NCI-H345 (cell line): Measurements from ENCODE around the gene GAGE10.
"Not testable (repeated sequence)": the region's sequence is repeated elsewhere in the genome, so short reads cannot be mapped to it uniquely, and the experiment has no call there.

ENCODE experiments used
- DNase-seq: peaks from one replicate; lab custom pipeline; 2025; lab: John Stamatoyannopoulos, UW

Gene GAGE10

DNA sequence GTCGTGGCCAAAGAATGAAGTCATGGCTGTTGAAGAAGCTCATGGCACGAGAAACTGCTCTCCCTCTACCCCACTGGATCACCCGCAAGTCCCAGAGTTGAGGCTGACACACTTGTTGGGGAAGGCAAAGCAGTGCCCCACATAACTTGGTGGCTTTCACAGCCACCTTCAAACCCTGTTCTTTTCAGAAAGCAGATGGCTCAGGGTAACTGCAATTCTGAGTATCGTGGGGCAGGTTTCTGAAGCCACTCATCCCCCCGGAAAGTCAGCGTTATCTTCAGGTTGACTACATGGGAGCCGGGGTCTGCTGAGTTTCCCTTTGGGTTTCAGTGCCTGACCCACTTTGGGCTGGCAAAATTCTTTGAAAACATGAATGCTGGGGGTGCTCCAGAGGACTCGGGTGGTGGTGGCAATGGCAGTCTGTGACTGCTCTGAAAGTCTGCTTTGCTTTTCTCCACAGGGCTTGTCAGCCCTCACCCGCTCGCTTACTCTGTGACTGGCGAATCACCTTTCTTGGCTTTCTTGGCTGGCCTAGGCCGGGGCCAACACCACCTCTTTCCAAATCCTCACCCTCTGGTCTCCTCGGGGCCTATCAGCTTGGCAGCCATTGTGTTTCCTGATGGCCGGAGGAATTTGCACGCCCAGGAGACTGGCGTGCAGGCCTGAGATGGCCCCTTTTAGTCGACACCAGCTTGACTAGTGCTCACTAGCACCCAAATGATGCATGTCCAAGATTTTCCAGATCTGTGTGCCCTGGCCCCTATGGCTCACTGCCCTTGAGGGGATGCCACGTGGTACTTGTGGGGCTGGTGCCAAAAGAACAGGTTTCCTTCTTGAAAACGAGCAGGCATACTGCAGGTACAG, 26.5 kb upstream of the GAGE10 start:
- no peak for DNase-seq

DNA sequence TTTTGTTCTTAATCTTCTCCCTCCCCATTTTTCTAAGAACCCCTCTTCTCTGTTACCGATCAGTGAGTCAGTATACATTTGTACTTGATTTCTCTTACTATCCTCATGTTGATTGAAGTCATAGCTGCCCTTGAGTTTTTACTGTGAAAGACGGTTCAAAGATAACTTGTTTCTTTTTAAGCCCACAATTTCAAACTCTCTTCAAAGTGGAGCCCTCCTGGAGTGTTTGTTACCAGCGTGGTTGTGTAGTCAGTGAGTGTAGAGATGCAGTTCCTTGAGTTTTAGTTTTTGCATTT, 26.0 kb upstream of the GAGE10 start:
- DNase-seq: no peak

DNA sequence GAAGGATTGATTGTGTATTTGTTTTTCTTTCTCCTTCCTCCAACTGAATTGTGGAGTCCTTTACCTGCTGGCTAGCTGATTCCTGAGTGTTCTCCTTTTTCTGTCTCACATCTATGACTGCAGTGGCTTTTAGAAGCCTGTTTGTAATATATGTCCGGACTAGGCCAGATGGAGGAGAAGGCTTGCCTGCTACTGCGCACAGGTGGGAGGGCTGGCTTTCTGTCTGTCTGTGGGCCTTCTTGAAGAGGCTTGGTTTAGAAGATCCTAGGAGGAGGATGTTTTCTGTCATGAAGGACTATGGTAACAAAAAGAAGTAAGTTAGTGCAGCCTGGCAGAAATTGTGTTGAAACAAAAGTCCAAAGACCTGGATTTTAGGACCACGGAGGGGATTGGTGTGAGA, 25.4 kb upstream of the GAGE10 start:
- no peak for DNase-seq

DNA sequence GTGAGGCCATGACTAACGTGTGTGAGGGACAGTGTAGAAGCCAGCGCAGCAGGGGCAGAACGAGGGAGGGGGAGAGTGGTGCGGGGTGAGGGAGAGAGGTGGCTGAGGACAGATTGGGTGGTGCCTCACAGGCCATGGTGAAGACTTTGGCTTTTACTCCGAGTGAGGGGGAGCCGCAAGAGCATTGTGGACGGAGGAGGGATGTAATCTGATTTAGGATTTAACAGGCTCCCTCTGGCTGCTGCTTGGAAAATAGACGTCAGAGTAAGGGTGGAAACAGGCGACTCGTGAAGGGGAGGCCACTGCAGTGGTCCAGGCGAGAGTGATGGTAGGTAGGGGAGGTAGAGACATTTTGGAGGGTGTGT, 20.8 kb upstream of the GAGE10 start:
- no peak for DNase-seq

DNA sequence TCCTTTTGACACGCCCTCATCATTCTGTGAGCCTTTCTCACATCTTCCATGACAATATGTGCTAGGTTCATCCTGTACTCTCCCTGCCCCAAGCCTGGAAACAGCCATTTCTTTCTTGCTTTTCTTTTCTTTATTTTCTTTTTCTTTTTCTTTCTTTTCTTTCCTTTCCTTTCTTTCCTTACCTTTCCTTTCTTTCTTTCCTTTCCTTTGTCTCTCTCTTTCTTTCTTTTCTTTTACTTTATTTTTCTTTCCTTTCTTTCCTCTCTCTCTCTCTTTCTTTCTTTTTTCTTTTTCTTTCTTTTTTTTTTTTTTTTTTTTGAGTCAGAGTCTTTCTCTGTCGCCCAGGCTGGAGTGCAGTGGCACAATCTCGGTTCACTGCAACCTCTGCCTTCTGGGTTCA, 19.2 kb upstream of the GAGE10 start:
- no peak for DNase-seq

DNA sequence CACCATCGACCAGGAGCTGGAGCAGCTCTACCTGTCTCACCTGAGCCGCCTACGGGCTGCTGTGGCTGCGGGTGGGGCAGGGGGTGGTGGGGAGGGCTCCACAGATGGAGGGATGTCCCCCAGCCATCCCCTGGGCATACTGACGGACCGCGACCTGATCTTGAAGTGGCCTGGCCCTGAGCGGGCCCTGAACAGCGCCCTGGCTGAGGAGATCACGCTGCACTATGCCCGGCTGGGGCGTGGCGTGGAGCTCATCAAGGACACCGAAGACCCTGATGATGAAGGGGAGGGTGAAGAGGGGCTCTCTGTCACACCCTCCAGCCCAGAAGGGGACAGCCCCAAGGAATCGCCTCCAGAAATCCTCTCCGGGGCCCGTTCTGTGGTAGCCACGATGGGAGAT, 17.3 kb upstream of the GAGE10 start:
- DNase-seq: no peak

DNA sequence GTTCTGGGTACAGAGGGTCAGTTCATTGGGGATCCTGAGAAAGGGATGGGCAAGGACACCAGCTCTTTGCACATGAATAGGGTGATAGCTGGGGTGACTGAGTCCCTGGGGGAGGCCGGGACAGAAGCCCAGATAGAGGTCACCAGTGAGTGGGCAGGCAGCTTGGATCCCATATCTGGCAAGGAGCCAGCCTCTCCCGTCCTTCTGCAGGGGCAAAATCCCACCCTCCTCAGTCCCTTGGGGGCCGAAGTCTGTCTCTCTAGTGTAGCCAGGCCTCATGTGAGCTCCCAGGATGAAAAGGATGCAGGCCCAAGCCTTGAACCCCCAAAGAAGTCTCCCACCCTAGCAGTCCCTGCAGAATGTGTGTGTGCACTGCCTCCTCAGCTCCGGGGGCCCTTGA, 16.9 kb upstream of the GAGE10 start:
- no peak for DNase-seq

DNA sequence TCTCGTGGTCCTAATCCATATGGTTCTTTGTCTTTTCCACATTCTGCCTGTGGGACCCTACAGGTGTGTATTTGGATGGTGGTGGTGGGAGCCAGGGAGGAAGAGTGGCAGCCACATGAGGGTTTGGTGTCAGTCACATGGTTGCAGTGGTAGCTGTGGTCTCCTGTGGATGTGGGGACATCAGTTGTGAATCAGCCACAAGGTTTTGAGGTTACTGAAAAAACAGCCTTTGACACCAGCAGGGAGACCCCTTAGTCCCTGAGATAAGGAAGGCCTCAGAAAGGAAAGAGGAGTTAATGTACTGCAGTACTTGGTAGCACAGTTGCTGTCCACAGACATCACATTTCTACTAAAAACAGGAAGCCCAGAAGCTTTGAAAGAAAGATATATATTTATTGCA, 15.8 kb upstream of the GAGE10 start:
- no peak for DNase-seq

DNA sequence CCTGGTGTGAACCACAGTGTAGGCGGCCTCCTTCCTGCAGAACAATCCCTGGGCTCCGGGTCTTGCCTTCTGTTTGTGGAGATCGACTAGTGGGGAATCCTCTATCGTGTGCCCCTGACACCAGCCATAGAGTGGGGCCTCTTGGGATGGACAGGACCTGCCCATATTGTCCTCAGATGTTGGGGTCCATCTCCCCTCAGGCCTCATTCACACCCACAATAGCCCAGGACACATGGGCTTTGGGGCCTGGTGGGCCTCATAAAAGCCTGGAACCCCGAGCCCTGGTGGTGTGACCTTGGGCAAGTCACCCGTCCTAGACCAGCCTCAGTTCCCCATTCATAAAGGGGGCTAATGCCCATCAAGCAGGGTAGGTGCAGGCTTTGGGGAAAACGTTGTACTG, 13.2 kb upstream of the GAGE10 start:
- DNase-seq: no peak

DNA sequence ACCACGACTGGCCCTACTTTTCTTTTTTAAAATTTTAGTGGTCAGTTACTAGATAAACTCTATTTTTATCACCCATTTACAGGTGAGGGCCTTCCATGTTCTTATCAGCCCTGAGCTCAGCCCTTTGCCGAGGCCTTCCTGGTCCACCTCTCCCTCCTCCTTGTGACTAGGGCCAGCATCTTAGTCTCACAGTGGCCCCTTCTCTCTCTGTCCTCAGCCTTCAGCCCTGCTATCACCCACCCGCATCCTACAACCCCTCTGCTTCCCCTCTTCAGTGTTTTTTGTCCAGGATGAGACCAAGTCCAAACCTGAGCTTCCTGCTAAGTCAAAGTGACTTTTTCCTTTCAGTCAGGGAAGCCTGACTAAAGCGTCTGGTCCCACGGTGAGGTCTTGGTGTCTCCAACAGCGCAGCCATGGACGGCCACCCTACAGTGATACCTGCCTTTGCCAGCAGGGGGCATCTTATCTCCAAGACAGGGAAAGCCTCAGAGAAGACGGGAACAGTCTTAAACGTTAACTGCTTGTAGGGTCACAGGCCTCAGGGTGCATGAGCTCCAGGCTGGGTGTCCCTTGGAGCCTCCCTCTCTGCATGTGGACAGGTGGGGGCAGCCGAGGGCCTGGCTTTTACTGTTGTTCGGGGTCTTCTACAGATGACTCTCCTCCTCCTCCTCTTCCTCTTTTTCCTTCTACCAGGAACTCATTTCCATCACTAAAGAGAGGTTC, 11.7 kb upstream of the GAGE10 start:
- DNase-seq: peak; percentile 2

DNA sequence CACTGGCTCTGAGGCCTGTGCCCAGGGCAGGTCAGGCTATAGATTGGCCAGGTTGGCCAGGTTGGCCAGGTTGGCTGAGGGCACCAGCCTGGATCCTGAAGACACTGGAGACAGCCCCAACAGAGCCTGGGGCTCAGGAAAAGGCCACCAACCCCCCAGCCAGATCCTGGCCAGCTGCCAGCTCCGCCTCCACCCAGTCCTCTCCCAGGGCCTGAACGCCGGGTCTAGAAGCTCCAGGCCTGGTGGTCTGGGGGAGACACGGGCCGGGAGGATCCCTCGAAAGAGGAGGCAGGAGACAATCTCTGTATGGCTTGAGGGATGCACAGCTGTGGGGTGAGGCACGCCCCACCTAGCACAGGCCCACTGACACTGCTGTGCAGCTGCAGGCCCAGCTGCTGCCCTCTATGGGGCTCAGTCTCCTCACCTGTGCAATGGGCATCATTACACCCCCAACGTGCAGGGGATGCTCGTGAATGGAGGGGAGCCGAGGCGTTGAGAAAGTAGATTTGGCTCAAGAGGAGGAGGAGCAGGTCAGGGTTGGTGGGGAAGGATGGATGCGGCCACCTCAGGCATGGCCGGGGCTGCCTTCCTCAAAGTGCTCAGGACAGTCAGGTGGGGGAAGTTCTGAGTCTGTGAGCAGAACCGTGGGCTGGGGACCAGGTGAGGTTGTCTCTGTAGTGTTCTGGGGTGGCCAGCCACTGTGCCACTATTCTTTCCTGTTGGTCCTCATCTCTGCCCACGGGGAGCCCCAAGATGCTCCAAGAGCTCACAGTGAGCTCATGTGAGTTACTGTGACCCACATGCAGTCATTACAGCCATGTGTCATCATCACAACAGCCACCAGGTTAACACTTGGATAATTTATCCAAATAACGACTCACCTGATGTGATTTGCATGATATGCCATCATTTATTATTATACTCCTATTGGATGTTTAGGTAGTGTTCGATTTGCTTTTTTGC, 10.8 kb upstream of the GAGE10 start:
- no peak for DNase-seq

DNA sequence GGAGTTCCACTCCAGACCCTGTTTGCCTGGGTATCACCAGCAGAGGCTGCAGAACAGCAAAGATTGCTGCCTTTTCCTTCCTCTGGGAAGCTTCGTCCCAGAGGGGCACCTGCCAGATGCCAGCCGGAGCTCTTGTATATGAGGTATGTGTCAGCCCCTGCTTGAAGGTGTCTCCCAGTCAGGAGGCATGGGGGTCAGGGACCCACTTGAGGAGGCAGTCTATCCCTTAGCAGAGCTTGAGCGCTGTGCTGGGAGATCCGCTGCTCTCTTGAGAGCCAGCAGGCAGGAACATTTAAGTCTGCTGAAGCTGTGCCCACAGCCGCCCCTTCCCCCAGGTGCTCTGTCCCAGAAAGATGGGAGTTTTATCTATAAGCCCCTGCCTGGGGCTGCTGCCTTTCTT, 4.2 kb upstream of the GAGE10 start:
- DNase-seq: not testable (repeated sequence)

DNA sequence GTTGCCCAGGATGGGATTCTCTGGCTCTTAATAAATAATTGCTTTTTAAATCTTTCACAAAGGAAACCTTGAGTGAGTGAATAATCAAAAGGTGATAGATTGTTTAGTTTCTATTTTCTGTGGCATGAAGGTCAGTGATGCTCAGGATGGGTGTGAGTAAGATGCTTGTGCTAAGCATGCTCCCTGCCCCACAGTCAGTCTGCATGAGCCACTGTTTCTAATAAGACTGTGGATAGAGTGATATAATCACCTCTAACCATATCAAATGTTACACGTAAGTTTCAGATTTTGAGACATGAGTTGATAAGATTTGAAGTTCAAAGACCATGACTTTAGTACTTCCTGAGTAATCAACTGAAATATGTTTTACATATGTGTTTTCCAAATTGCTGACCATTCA, 2.7 kb upstream of the GAGE10 start:
- DNase-seq: no peak

DNA sequence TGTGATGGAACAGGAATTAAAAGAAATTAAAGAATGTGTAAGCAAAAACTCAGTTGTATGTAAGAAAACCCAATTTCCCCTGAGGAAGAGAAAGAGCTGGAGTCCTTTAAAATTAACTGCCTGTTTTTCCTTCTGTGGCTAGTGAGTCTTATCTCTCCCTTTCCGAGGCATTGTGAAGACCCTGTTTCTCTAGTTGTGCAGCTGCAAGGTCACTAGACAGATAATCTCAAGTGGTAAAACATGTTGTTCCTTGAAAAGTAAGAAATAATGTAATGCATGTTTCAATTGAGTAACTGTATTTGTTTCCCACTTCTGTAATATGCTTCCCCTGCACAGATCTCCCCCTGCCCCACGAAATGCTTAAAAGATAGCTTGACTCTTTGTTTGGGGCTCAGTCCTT, 4.3 kb downstream of the GAGE10 start:
- not testable (repeated sequence) for DNase-seq

DNA sequence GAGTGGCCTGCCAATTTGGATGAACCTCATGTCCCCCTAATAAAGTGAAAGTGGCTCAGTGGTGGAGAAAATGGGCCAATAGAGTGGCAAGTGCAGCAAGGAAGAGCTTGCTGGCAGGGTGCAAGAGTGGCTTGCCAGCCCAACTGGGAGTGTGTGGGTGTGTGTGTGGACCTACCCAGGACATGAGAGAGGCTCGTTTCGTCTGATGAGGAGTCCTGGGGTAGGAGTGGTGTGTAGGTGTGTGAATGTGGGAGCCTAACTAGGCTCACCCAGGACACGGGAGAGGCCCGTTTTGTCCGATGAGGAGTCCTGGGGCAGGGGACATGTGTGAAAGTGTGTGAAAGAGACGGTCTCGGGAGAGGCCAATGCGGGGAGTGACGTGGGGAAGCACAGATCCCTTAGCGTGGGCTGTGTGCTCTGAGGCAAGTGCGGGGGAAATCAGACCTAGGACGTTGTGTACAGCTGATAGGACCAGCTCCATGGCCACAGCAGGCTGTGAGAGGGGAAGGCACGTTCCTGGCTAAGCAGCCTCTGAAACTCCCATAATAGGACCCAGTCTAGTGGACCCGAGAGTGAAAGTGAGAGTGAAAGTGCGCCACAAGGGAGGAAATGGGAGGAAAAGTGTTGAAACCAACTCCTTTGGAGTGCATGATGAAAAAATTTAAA, 5.3 kb downstream of the GAGE10 start:
- DNase-seq: no peak

DNA sequence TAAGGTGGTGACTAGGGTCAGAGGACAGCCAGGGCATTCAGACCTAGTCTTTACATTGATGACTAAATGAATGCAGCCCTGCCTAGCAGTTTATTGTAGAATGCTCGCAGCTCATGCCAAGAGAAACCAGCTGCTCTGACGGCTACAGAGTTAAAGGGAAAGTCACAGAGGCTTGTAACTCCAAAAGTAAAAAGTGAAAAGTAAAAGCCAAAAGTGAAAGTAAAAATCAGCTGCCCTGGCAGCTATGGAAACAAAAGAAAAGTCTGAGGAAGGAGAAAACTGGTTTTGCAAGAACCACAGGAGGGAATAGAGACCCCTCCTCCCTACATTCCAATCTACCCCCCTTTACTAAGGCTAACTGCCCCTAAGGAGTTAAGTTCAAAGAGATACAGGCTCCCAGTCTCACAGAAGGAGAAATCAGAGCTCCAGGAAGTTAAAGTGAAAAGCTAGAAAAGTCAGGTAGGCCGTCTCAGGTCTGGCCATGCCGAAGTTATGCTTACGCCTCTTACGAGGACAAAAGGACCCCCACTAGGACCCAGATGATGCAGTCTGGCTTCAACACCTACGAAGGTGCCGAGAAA, 6.0 kb downstream of the GAGE10 start:
- no peak for DNase-seq

DNA sequence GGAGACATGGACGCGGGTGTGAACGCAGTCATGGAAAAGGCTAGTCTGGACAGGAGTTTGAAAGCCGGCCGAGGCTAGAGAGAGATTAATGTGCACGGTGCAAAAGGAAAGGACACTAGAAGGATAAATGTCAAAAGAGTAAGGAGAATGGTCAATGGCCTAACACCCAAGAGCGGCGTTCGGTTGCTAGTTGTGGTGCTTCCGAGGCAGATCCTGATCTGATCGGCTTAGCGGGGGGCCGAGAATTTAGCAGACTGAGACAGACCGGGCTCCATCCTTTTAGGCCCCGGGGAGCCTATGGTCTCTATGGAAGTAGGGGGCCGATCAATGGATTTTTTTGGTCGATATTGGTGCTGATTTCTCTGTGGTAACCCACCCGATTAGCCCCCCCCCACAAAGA, 6.9 kb downstream of the GAGE10 start:
- DNase-seq: no peak

DNA sequence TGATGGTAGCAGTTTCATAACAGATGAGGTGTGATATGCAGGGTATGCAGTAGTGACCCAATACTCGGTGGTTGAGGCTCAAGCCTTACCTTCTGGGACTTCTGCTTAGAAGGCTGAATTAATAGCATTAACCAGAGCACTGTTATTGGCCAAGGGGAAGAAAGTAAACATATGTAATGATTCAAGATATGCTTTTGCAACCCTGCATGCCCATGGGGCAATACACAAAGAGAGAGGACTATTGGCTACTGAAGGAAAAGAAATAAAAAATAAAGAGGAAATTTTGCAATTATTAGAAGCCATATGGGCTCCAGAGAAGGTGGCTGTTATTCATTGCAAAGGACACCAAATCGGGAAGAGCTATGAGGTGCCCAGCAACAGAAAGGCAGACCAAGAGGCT, 8.7 kb downstream of the GAGE10 start:
- no peak for DNase-seq

DNA sequence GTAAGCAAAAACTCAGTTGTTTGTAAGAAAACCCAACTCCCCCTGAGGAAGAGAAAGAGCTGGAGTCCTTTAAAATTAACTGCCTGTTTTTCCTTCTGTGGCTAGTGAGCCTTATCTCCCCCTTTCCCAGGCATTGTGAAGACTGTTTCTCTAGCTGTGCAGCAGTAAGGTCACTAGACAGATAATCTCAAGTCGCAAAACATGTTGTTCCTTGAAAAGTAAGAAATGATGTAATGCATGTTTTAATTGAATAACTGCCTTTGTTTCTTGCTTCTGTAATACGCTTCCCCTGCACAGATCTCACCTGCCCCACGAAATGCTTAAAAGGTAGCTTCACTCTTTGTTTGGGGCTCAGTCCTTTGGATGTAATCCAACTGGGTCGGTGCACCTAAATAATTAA, 12.6 kb downstream of the GAGE10 start:
- DNase-seq: no peak

DNA sequence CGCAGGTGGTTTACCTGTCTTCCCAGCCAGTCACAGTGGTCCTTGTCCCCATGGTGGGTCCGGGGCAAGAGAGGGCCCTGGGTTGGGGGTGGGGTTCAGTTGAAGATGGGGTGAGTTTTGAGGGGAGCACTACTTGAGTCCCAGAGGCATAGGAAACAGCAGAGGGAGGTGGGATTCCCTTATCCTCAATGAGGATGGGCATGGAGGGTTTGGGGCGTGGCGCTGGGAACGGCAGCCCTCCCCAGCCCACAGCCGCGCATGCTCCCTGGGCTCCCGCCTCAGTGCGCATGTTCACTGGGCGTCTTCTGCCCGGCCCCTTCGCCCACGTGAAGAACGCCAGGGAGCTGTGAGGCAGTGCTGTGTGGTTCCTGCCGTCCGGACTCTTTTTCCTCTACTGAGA, 18.3 kb downstream of the GAGE10 start, which contains the start of gene GAGE12J:
GAGE12J (plus strand) TSS at position 301 of the 400 bp plus-strand sequence. CDS start 1,157 bp downstream, outside the sequence.
- not testable (repeated sequence) for DNase-seq

DNA sequence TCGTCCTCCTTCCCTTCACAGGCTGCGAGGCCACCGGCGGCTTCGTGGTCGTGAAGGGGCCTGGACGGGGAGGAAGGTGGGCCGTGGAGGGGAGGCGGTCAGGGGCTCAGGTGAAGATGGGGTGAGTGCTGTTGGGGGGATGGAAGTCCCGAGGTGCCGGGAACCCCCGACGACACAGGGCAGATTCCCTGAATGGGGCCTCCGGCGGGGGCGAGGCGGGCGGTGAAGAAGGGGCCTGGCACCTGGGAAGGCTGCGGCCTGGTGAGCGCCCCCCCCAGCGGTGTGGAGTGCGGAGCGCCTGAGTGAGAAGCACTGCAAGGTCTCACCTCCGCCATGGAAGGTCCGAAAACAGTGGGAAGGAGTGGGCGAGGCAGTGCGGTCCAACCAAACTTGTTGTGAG, 18.8 kb downstream of the GAGE10 start:
- DNase-seq: not testable (repeated sequence)

DNA sequence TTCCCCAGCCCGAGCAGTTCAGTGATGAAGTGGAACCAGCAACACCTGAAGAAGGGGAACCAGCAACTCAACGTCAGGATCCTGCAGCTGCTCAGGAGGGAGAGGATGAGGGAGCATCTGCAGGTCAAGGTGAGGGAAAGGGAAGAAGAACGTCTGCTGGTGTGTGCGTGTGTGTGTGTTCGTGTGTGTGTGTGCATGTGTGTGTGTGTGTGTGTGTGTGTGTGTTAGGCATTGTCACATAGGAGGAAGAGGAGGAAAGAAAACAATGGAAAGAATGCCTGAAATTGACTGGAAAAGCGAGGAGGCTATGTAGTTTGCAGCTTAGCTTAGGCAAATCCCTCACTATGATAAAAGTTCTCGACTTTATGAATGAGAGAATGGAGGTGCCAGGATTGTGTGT, 20.3 kb downstream of the GAGE10 start:
- DNase-seq: not testable (repeated sequence)
